ENCODE results near the gene DCBLD1.

The DCBLD1 gene

GRCh38 chr6:117597755-117598154 is 115.3 kb downstream of the DCBLD1 start:
- no peaks in the 10 kb centered on the region for H3K27me3 ChIP-seq (replicated peaks; ENCODE audit: control insufficient read depth, insufficient read depth, low read length, poor library complexity, severe bottlenecking)
- H3K9me3 ChIP-seq (ENCODE audit: control insufficient read depth, low read length) = no peaks in the 10 kb centered on the region
- H3K4me1 ChIP-seq (ENCODE audit: control insufficient read depth, insufficient read depth, low read length, poor library complexity, severe bottlenecking) = peaks cover 9% of the 10 kb centered on the region
- H3K4me3 ChIP-seq (ENCODE audit: insufficient read depth, low read depth, low read length, poor library complexity, severe bottlenecking) = no peak overlapping the region
- no peak for DNase-seq
- H3K27ac ChIP-seq (ENCODE audit: insufficient read depth, low read length, poor library complexity, severe bottlenecking) = no peak overlapping the region
- no peaks in the 10 kb centered on the region for H3K36me3 ChIP-seq (ENCODE audit: control insufficient read depth, insufficient read depth, low read length)
